HepG2 (cell line): ENCODE measurements around the gene SYT11. TPM values are rescaled to one million over a fixed set of nuclear protein-coding genes. Genes with fewer than 3 reads are reported as not detected.

ENCODE experiments used
- CREB1 ChIP-seq, 2 experiments: fragments of 450-650 bp in 1 of 2; IDR thresholded peaks; 2 replicates each; pipeline ENCODE4 v1.6.1; 2016 to 2017; ENCODE audit warnings: control low read depth in 1 of 2, mild to moderate bottlenecking in 1 of 2, missing compliant biosample characterization in 1 of 2, missing genetic modification characterization in 1 of 2
- FOSL2 ChIP-seq: sonication (generic); formaldehyde crosslinking; IDR thresholded peaks from 2 replicates; pipeline ENCODE4 v1.4.0; 2020; ENCODE audit warnings: missing genetic modification reagents
- FOXP1 ChIP-seq, 2 experiments: fragments of 450-650 bp in 1 of 2; IDR thresholded peaks; 2 replicates each; pipeline ENCODE4 v1.6.1; 2017 to 2018; ENCODE audit warnings: antibody characterized with exemption in 1 of 2
- GABPA ChIP-seq, 2 experiments: IDR thresholded peaks; 2 replicates each; pipeline ENCODE4 v1.6.1; 2011 to 2016; ENCODE audit warnings: low read depth in 2 of 2, low read length in 1 of 2, missing biosample characterization in 1 of 2, missing genetic modification characterization in 1 of 2
- GABPB1 ChIP-seq: IDR thresholded peaks from 2 replicates; pipeline ENCODE4 v1.6.1; 2016; ENCODE audit warnings: mild to moderate bottlenecking, missing genetic modification reagents, moderate library complexity, missing compliant biosample characterization
- HDAC1 ChIP-seq: sonication (generic); formaldehyde crosslinking; IDR thresholded peaks from 2 replicates; pipeline ENCODE4 v1.5.1; 2020; ENCODE audit warnings: mild to moderate bottlenecking, missing genetic modification reagents
- LCORL ChIP-seq, 2 experiments: fragments of 450-650 bp in 1 of 2; sonication (generic) in 1 of 2; formaldehyde crosslinking in 1 of 2; IDR thresholded peaks; 2 replicates each; pipeline versions ENCODE4 v1.5.0 to v1.6.1; 2017 to 2020; ENCODE audit warnings: antibody characterized with exemption in 1 of 2, missing genetic modification reagents in 1 of 2
- MED1 ChIP-seq: sonication (generic); formaldehyde crosslinking; IDR thresholded peaks from 2 replicates; pipeline ENCODE4 v1.4.0; 2020; ENCODE audit warnings: missing genetic modification reagents
- MIER3 ChIP-seq: IDR thresholded peaks from 2 replicates; pipeline ENCODE4 v1.6.1; 2016; ENCODE audit warnings: missing compliant biosample characterization, borderline replicate concordance
- RAD51 ChIP-seq: fragments of 450-650 bp; IDR thresholded peaks from 2 replicates; pipeline ENCODE4 v1.6.1; 2016; ENCODE audit warnings: borderline replicate concordance
- SIX4 ChIP-seq: sonication (generic); formaldehyde crosslinking; IDR thresholded peaks from 2 replicates; pipeline ENCODE4 v1.4.0; 2020; ENCODE audit warnings: missing genetic modification reagents
- SOX5 ChIP-seq: IDR thresholded peaks from 2 replicates; pipeline ENCODE4 v1.6.1; 2016; ENCODE audit warnings: borderline replicate concordance
- SOX6 ChIP-seq, 2 experiments: fragments of 450-650 bp in 1 of 2; sonication (generic) in 1 of 2; formaldehyde crosslinking in 1 of 2; IDR thresholded peaks; 2 replicates each; pipeline versions ENCODE4 v1.4.0 to v1.6.1; 2017 to 2020; ENCODE audit warnings: antibody characterized with exemption in 1 of 2, mild to moderate bottlenecking in 1 of 2, missing genetic modification reagents in 1 of 2
- TARDBP ChIP-seq: sonication (generic); formaldehyde crosslinking; IDR thresholded peaks from 2 replicates; pipeline ENCODE4 v1.8.0; 2022; ENCODE audit warnings: mild to moderate bottlenecking, missing genetic modification reagents
- ZBTB8A ChIP-seq: sonication (generic); formaldehyde crosslinking; IDR thresholded peaks from 2 replicates; pipeline ENCODE4 v1.4.0; 2020; ENCODE audit warnings: mild to moderate bottlenecking, low read depth, missing genetic modification reagents, borderline replicate concordance
- ZMAT3 ChIP-seq: sonication (generic); formaldehyde crosslinking; conservative IDR thresholded peaks from 2 replicates; pipeline ENCODE4 v1.7.0; 2021; ENCODE audit warnings: missing genetic modification reagents
- ZNF121 ChIP-seq: sonication (generic); formaldehyde crosslinking; IDR thresholded peaks from 2 replicates; pipeline ENCODE4 v1.5.0; 2020; ENCODE audit warnings: mild to moderate bottlenecking, missing genetic modification reagents
- ZNF224 ChIP-seq: sonication (generic); formaldehyde crosslinking; IDR thresholded peaks from 2 replicates; pipeline ENCODE4 v1.5.0; 2020; ENCODE audit warnings: mild to moderate bottlenecking, missing genetic modification reagents
- ZNF260 ChIP-seq: sonication (generic); formaldehyde crosslinking; IDR thresholded peaks from 2 replicates; pipeline ENCODE4 v1.4.0; 2020; ENCODE audit warnings: missing genetic modification reagents, low read depth, mild to moderate bottlenecking, borderline replicate concordance
- polyA plus RNA-seq, 8 experiments: library from polyadenylated mRNA; depleted of rRNA in 3 of 8; stranded (reverse) in 7 of 8; unstranded in 1 of 8; fragments of >200 nt; fragmentation: Illumina TruSeq in 4 of 8; extraction: Trizol in 4 of 8; gene quantifications; 2 replicates each; pipeline versions ENCODE4 v1.2.1 to v1.2.3, GENCODE V29; 2011 to 2016; ENCODE audit warnings: low read depth in 4 of 8, missing spikeins in 1 of 8, mixed read lengths in 1 of 8; ENCODE audit not compliant: insufficient read depth in 1 of 8
- total RNA-seq, 5 experiments: library from RNA; depleted of rRNA; stranded (reverse); fragments of >200 nt; fragmentation: Illumina TruSeq; extraction: Trizol; gene quantifications; 2 replicates each; pipeline ENCODE4 v1.2.3, GENCODE V29; 2016; ENCODE audit warnings: low read depth in 1 of 5
- TF ChIP-seq, protein P1 (sequence below): IDR thresholded peaks from 2 replicates; pipeline ENCODE4 v1.6.1; 2018; ENCODE audit warnings: missing genetic modification reagents, mild to moderate bottlenecking, missing compliant biosample characterization
- TF ChIP-seq, protein P2 (sequence below): IDR thresholded peaks from 2 replicates; pipeline ENCODE4 v1.6.1; 2018; ENCODE audit warnings: missing genetic modification reagents

SYT11 gene
- total and polyA plus RNA-seq, 2 of the 13 experiments (the other 11 are each of a cell fraction or from before 2014, with no cell fraction given): 0.22 to 0.59 TPM

DNA sequence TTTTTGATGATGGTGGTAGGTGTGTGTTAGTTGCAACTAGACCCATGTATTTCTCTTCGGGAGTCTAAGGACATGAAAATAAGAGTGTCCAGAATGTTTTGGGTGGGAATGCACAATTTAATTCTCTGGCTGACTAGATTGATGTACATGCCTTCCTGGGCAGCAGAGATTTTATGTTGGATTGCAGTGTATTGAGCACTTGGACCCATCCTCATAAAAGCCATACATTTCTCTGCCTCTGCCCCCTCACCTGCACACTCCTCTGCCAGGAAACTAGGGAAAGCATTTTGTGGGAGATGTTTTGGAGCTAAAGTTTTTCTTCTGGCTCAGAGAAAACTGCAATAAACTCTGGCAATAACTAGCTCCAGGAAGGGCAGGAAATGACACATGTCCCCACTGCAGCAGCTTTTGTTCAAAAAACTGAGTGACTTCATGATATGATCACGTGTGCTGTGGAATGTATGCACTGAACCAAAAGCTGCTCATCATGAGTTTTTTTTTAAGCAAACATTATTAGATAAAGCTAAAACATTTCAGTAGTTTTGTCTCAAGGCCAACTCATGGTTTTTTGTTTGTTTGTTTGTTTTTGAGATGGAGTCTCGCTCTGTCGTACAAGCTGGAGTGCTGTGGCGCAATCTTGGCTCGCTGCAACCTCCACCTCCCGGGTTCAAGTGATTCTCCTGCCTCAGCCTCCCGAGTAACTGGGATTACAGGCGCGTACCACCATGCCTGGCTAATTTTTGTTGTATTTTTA, 34.2 kb downstream of the SYT11 start (continued):
- TF ChIP-seq HDAC1 (CRISPR knock-in tag): peak; percentile 44; the same call in 1 of the 2 replicates
- peak; percentile 78; the same call in 1 of the 2 replicates for TF ChIP-seq RAD51
- TF ChIP-seq ZBTB8A (CRISPR knock-in tag): no peak
- 0 out of 2 replicates have a peak, but pooled peaks have one; percentile 15 for TF ChIP-seq FOXP1 (IDR thresholded peaks at IDR 0.05)
- TF ChIP-seq FOXP1 (CRISPR knock-in tag; IDR thresholded peaks at IDR 0.05): peak; percentile 87; the same call in 1 of the 2 replicates
- TF ChIP-seq SIX4: no peak
- 0 out of 2 replicates have a peak, but pooled peaks have one; percentile 37 for TF ChIP-seq CREB1 (IDR thresholded peaks at IDR 0.05)
- 0 out of 2 replicates have a peak, but pooled peaks have one; percentile 28 for TF ChIP-seq CREB1 (CRISPR knock-in tag; IDR thresholded peaks at IDR 0.05)
- peak; percentile 30; the same call in 1 of the 2 replicates for TF ChIP-seq MIER3
- no peak for TF ChIP-seq SOX6 (IDR thresholded peaks at IDR 0.05)
- peak; percentile 70; the same call in 1 of the 2 replicates for TF ChIP-seq SOX6 (CRISPR knock-in tag; IDR thresholded peaks at IDR 0.05)
- 0 out of 2 replicates have a peak, but pooled peaks have one; percentile 51 for TF ChIP-seq ZMAT3 (CRISPR knock-in tag)
- TF ChIP-seq ZNF121 (CRISPR knock-in tag): peak; percentile 64
- peak; percentile 50; the same call in 1 of the 2 replicates for TF ChIP-seq TARDBP
- TF ChIP-seq ZNF260: no peak
- TF ChIP-seq SOX5 (CRISPR knock-in tag): peak; percentile 73; the same call in 1 of the 2 replicates
- 0 out of 2 replicates have a peak, but pooled peaks have one; percentile 20 for TF ChIP-seq ZNF224
- no peak for TF ChIP-seq GABPA (IDR thresholded peaks at IDR 0.05; ENCODE audit: low read depth, low read length)
- TF ChIP-seq GABPA (CRISPR knock-in tag; IDR thresholded peaks at IDR 0.05; ENCODE audit: low read depth): peak; percentile 69
- peak; percentile 59; the same call in 1 of the 2 replicates for TF ChIP-seq MED1 (CRISPR knock-in tag)
- TF ChIP-seq, protein P1, sequence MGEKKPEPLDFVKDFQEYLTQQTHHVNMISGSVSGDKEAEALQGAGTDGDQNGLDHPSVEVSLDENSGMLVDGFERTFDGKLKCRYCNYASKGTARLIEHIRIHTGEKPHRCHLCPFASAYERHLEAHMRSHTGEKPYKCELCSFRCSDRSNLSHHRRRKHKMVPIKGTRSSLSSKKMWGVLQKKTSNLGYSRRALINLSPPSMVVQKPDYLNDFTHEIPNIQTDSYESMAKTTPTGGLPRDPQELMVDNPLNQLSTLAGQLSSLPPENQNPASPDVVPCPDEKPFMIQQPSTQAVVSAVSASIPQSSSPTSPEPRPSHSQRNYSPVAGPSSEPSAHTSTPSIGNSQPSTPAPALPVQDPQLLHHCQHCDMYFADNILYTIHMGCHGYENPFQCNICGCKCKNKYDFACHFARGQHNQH: peak; percentile 56; the same call in 1 of the 2 replicates
- peak; percentile 62 for TF ChIP-seq FOSL2 (CRISPR knock-in tag)
- TF ChIP-seq GABPB1 (CRISPR knock-in tag): peak; percentile 37
- peak; percentile 40; the same call in 1 of the 2 replicates for TF ChIP-seq LCORL (IDR thresholded peaks at IDR 0.05)
- peak; percentile 29; the same call in 1 of the 2 replicates for TF ChIP-seq LCORL (CRISPR knock-in tag; IDR thresholded peaks at IDR 0.05)
- TF ChIP-seq, protein P2, sequence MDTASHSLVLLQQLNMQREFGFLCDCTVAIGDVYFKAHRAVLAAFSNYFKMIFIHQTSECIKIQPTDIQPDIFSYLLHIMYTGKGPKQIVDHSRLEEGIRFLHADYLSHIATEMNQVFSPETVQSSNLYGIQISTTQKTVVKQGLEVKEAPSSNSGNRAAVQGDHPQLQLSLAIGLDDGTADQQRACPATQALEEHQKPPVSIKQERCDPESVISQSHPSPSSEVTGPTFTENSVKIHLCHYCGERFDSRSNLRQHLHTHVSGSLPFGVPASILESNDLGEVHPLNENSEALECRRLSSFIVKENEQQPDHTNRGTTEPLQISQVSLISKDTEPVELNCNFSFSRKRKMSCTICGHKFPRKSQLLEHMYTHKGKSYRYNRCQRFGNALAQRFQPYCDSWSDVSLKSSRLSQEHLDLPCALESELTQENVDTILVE (CRISPR knock-in tag): peak; percentile 74; the same call in 1 of the 2 replicates
